GM18861 (cell line): ENCODE data around the gene MRTFA.
"Not testable (repeated sequence)": the region's sequence is repeated elsewhere in the genome, so short reads cannot be mapped to it uniquely, and the experiment has no call there.

Experiments used
- ATAC-seq: cut with Tn5 transposase; IDR thresholded peaks from one replicate; pipeline ENCODE4 v1.9.1; 2021; ENCODE audit not compliant: unreplicated experiment

Gene MRTFA

GRCh38 chr22:40597526-40598430, 38.7 kb downstream of the MRTFA start:
- ATAC-seq: no peak

GRCh38 chr22:40595497-40596234, 40.9 kb downstream of the MRTFA start:
- ATAC-seq: no peak

GRCh38 chr22:40594924-40595323, 41.6 kb downstream of the MRTFA start:
- no peak for ATAC-seq

GRCh38 chr22:40594346-40594745, 42.2 kb downstream of the MRTFA start:
- no peak for ATAC-seq

GRCh38 chr22:40593460-40594273, 42.9 kb downstream of the MRTFA start:
- ATAC-seq: no peak

- no peak for ATAC-seq
These were observed 44.0 kb downstream of the MRTFA start for GRCh38 chr22:40592352-40593113.

GRCh38 chr22:40588726-40589125, 47.8 kb downstream of the MRTFA start:
- no peak for ATAC-seq

- no peak for ATAC-seq
These were observed 49.7 kb downstream of the MRTFA start for GRCh38 chr22:40586781-40587180.

- no peak for ATAC-seq
These were observed 51.2 kb downstream of the MRTFA start for GRCh38 chr22:40585310-40585751.

- not testable (repeated sequence) for ATAC-seq
These were observed 51.8 kb downstream of the MRTFA start for GRCh38 chr22:40584766-40585165.

- ATAC-seq: peak; percentile 57
These were observed 53.3 kb downstream of the MRTFA start for GRCh38 chr22:40583053-40583741.

- ATAC-seq: no peak
These were observed 54.5 kb downstream of the MRTFA start for GRCh38 chr22:40582063-40582462.

- no peak for ATAC-seq
These were observed 55.9 kb downstream of the MRTFA start for GRCh38 chr22:40580631-40581030.

- no peak for ATAC-seq
These were observed 58.3 kb downstream of the MRTFA start for GRCh38 chr22:40578171-40578570.

- no peak for ATAC-seq
These were observed 63.5 kb downstream of the MRTFA start for GRCh38 chr22:40572976-40573375.

- ATAC-seq: no peak
These were observed 64.6 kb downstream of the MRTFA start for GRCh38 chr22:40571887-40572286.

- ATAC-seq: no peak
These were observed 68.7 kb downstream of the MRTFA start for GRCh38 chr22:40567626-40568328.

- ATAC-seq: no peak
These were observed 69.4 kb downstream of the MRTFA start for GRCh38 chr22:40567106-40567505.

- ATAC-seq: no peak
These were observed 75.5 kb downstream of the MRTFA start for GRCh38 chr22:40560994-40561515.
